ENCODE data around the gene ZNF276.

Gene ZNF276

GRCh38 chr16:89717688-89718505 lies 3.4 kb upstream of the ZNF276 start:
- DNase-seq (ENCODE audit: extremely low read depth, low read depth): no peak
- no peak overlapping the region for H3K4me3 ChIP-seq (replicated peaks; ENCODE audit: low read depth, low read length)
- TF ChIP-seq, protein P1, sequence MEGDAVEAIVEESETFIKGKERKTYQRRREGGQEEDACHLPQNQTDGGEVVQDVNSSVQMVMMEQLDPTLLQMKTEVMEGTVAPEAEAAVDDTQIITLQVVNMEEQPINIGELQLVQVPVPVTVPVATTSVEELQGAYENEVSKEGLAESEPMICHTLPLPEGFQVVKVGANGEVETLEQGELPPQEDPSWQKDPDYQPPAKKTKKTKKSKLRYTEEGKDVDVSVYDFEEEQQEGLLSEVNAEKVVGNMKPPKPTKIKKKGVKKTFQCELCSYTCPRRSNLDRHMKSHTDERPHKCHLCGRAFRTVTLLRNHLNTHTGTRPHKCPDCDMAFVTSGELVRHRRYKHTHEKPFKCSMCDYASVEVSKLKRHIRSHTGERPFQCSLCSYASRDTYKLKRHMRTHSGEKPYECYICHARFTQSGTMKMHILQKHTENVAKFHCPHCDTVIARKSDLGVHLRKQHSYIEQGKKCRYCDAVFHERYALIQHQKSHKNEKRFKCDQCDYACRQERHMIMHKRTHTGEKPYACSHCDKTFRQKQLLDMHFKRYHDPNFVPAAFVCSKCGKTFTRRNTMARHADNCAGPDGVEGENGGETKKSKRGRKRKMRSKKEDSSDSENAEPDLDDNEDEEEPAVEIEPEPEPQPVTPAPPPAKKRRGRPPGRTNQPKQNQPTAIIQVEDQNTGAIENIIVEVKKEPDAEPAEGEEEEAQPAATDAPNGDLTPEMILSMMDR (IDR thresholded peaks at IDR 0.05; ENCODE audit: low read depth, low read length, missing control alignments): no peak

DNA sequence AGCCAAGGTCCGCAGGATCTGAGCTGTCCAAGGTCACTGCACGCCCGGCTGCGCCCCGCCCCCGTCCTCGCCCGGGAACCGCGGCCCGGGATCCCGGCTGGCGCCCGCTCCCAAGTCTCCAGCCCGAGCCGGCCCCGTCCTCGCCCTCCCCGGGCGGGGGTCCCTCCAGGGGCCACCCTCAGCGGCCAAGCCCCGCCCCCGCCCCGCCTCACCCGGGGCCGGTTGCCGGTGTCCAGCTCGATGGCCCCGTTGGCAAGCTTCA lies 855 bp upstream of the ZNF276 start:
- H3K4me3 ChIP-seq (replicated peaks; ENCODE audit: low read depth, low read length): peak overlapping the region; percentile 72
- TF ChIP-seq, protein P1 (IDR thresholded peaks at IDR 0.05; ENCODE audit: low read depth, low read length, missing control alignments): no peak
- DNase-seq (ENCODE audit: extremely low read depth, low read depth): no peak

DNA sequence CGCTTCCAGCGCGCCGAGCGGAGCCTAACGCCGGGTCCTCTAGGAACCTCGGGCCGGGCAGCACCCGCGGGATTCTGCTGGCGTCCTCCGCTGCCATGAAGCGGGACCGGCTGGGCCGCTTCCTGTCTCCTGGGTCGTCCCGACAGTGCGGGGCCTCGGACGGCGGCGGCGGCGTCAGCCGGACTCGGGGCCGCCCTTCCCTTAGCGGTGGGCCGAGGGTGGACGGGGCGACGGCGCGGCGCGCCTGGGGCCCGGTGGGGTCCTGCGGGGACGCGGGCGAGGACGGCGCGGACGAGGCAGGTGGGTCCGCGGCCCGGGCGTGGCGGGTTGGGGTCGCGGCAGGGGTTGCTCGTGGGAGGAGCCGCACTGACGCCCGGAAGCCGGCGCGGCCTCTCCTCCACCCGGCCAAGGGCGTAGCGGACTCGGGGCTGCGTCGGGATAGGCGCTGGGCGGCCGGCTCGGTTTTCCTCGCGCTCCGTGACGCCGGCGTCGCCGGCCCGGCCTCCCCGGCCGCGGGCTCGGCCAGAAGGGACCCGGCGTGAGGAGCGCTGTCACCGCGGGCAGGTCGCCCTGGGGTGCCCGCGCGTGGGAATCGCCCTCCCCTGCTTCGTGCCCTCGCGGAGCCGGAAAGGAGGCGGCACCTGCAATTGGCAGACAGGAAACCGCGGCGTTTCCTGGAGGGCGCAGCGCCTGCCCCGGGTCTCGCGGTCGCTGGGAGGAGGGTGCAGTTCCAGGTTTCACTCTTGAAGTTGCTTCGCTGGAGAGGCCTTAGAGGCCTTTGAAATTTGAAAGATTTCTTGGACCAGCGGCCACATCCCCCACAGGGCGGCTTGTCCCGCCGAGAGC lies 432 bp downstream of the ZNF276 start:
- peak overlapping the region; percentile 72 for H3K4me3 ChIP-seq (replicated peaks; ENCODE audit: low read depth, low read length)
- TF ChIP-seq, protein P1 (IDR thresholded peaks at IDR 0.05; ENCODE audit: low read depth, low read length, missing control alignments): no peak
- DNase-seq (ENCODE audit: extremely low read depth, low read depth): no peak

GRCh38 chr16:89722392-89723278 lies 1.3 kb downstream of the ZNF276 start:
- TF ChIP-seq, protein P1 (IDR thresholded peaks at IDR 0.05; ENCODE audit: low read depth, low read length, missing control alignments): no peak
- no peak for DNase-seq (ENCODE audit: extremely low read depth, low read depth)
- peak overlapping the region; percentile 72 for H3K4me3 ChIP-seq (replicated peaks; ENCODE audit: low read depth, low read length)

DNA sequence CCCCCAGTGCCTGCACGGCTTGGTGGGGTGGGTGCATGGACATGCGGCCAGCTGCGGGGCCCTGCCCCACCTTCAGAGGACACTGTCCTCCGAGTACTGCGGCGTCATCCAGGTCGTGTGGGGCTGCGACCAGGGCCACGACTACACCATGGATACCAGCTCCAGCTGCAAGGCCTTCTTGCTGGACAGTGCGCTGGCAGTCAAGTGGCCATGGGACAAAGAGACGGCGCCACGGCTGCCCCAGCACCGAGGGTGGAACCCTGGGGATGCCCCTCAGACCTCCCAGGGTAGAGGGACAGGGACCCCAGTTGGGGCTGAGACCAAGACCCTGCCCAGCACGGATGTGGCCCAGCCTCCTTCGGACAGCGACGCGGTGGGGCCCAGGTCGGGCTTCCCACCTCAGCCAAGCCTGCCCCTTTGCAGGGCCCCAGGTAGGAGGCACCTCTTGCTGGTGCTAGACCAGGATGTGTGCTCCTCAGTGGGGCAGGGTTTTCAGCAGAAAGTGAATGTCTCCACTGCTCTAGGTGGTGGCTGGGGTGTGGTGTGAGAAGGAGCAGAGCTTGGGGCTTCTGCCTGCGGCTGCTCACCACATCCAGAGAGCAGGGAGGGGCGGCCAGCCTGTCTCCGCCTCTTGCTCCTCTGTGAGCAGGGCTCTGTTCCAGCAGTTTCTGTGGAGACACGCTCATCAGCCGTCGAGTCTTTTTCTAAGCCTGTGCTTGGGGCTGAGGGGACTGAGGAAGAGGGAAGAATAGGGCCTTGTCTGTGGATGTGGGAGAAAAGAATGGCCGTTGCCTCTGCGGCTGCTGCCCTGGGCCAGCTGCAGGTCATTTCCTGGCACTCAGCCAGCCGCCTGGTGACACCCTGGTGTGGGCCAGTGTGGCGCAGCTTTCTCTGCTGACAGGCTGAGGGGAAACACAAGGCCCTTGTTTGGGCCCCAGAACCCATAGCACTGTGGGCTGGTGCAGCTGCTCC lies 2.2 kb downstream of the ZNF276 start:
- H3K4me3 ChIP-seq (replicated peaks; ENCODE audit: low read depth, low read length): peak overlapping the region; percentile 72
- TF ChIP-seq, protein P1 (IDR thresholded peaks at IDR 0.05; ENCODE audit: low read depth, low read length, missing control alignments): no peak
- no peak for DNase-seq (ENCODE audit: extremely low read depth, low read depth)
